Activated CD8-positive, alpha-beta T cell treated with anti-CD3 and anti-CD28 coated beads for 36 hours (primary cell): Measurements from ENCODE around the gene CDH13. TPM values are rescaled to one million over a fixed set of nuclear protein-coding genes. Genes with fewer than 3 reads are reported as not detected.

Experiments used
- ATAC-seq: fragments of 200-7000 bp; cut with Tn5 transposase; one replicate; pipeline ENCODE4 v1.10.0; 2021; ENCODE audit warnings: mild to moderate bottlenecking, moderate library complexity
- CTCF ChIA-PET: fragments of 350-600 bp; sonication (Branson Sonifier 250); formaldehyde crosslinking; loops from one replicate; lab custom pipeline; 2021; ENCODE audit warnings: antibody characterized with exemption; lab: Charles Lee
- POLR2A ChIA-PET: fragments of 350-600 bp; sonication (Branson Sonifier 250); formaldehyde crosslinking; loops from one replicate; lab custom pipeline; 2021; ENCODE audit warnings: antibody characterized with exemption; lab: Charles Lee
- DNase-seq: peaks from one replicate; pipeline ENCODE4 v3.0.0-alpha.2; 2020
- H3K27ac Mint-ChIP-seq: one replicate; pipeline ENCODE4 v1.8.0; 2021; ENCODE audit warnings: mild to moderate bottlenecking, mixed read lengths
- H3K27me3 Mint-ChIP-seq: one replicate; pipeline ENCODE4 v1.8.0; 2021; ENCODE audit warnings: mixed read lengths
- H3K36me3 Mint-ChIP-seq: one replicate; pipeline ENCODE4 v1.8.0; 2021; ENCODE audit warnings: low read depth, mixed read lengths
- H3K4me1 Mint-ChIP-seq: one replicate; pipeline ENCODE4 v1.8.0; 2021; ENCODE audit warnings: low read depth, mixed read lengths
- H3K4me3 Mint-ChIP-seq: one replicate; pipeline ENCODE4 v1.8.0; 2021; ENCODE audit warnings: mild to moderate bottlenecking, moderate library complexity, mixed read lengths
- H3K9me3 Mint-ChIP-seq: one replicate; pipeline ENCODE4 v1.8.0; 2021; ENCODE audit warnings: mixed read lengths
- CTCF ChIP-seq: fragments of 200-600 bp; IDR thresholded peaks from one replicate; pipeline ENCODE4 v1.8.0; 2022; ENCODE audit warnings: antibody characterized with exemption, mild to moderate bottlenecking
- intact Hi-C: fragments of 100-400 bp; cut with micrococcal nuclease; formaldehyde crosslinking; loops from one replicate; pipeline ENCODE4 v1.10.0; 2022
- total RNA-seq, 2 experiments: library from RNA; stranded (reverse); gene quantifications; one replicate each; pipeline ENCODE4 v1.2.3, GENCODE V29; 2021

The CDH13 gene
- total RNA-seq, 2 experiments from 2014 or later = not detected

DNA sequence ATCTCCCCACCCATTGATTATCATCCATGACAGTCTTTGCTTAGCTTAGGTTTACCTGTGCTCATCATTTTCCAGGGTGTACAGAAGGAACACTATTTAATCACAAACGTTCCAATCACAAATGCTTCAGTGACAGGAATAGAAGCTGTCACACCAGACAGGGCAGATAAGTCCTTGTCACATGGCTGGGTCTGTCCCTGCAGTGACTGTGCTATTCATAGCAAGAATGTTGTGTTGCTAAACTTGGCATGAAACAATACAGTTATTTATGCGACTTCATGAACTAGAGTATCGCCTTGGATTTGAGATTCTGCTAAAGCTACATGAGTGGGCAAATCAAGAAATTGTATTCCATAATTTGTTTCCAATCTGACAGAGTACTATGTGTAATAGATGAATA, 108.4 kb downstream of the CDH13 start:
- no peak for TF ChIP-seq CTCF
- no peak for ATAC-seq
- H3K4me1 Mint-ChIP-seq = no peaks in the 10 kb centered on the region
- CTCF ChIA-PET = interaction anchor here (1.1 to 1.2 kb wide), 2 partner anchors 10 to 96 kb away, joined by 3 read pairs; no protein-coding TSS in a partner anchor
- peaks cover 2% of the 10 kb centered on the region for H3K27me3 Mint-ChIP-seq
- H3K36me3 Mint-ChIP-seq = no peaks in the 10 kb centered on the region
- H3K4me3 Mint-ChIP-seq = no peak overlapping the region
- H3K27ac Mint-ChIP-seq = no peak overlapping the region
- no peaks in the 10 kb centered on the region for H3K9me3 Mint-ChIP-seq
- DNase-seq = no peak
- POLR2A ChIA-PET = no interaction called here
- intact Hi-C loops = no loop called here

DNA sequence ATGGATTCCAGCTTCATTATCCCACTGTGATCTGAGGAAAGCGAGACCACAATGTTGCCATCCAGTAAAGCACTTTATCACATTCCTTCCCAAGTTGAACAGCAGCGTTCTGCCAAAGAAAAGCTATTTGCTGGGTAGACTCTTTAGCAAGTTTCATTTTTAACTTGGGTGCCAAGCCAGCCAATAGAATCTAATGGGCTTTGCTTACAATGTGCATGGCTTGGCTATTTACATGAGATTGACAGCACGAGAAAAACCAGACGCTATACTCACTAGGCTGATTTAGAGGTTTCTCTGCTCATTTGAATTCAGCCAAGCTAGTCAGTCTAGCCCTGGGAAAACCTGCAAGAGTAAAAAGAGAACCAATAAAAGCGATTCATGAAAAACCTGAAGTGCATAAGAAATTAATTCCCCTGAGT, 108.9 kb downstream of the CDH13 start:
- H3K4me3 Mint-ChIP-seq = no peak overlapping the region
- POLR2A ChIA-PET = no interaction called here
- H3K27ac Mint-ChIP-seq = no peak overlapping the region
- H3K27me3 Mint-ChIP-seq = peaks cover 6% of the 10 kb centered on the region
- H3K4me1 Mint-ChIP-seq = no peaks in the 10 kb centered on the region
- ATAC-seq = no peak
- no peaks in the 10 kb centered on the region for H3K9me3 Mint-ChIP-seq
- H3K36me3 Mint-ChIP-seq = no peaks in the 10 kb centered on the region
- CTCF ChIA-PET = interaction anchor here (1.1 to 1.2 kb wide), 2 partner anchors 10 to 96 kb away, joined by 3 read pairs; no protein-coding TSS in a partner anchor
- intact Hi-C loops = no loop called here
- DNase-seq = no peak
- no peak for TF ChIP-seq CTCF

DNA sequence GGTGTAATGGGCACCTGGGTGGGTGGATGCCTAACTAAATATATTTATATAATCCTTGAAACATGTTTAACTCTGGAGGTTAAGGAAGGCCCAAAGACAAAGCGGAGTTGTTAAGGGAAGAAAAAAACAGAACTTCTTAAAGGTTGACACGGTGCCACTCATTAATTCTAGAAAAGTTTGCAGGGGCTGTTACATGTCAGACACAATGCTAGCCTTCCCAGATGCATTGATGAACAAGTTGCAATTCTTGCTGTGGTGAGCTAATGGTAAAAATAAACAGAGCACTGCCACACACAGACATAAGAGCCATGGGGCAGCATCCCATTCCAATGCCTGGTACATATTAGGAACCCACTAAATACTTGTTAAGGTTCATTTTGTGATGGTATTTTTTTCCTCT, 109.5 kb downstream of the CDH13 start:
- Mint-ChIP-seq H3K4me3 (no peak overlapping the region), H3K27me3 (peaks cover 10% of the 10 kb centered on the region), H3K27ac (no peak overlapping the region), H3K36me3 (no peaks in the 10 kb centered on the region), H3K9me3 (no peaks in the 10 kb centered on the region), H3K4me1 (no peaks in the 10 kb centered on the region)
- ATAC-seq (no peak), DNase-seq (no peak)
- intact Hi-C loops = no loop called here
- ChIA-PET CTCF (no interaction called here), POLR2A (no interaction called here)
- TF ChIP-seq CTCF = no peak

DNA sequence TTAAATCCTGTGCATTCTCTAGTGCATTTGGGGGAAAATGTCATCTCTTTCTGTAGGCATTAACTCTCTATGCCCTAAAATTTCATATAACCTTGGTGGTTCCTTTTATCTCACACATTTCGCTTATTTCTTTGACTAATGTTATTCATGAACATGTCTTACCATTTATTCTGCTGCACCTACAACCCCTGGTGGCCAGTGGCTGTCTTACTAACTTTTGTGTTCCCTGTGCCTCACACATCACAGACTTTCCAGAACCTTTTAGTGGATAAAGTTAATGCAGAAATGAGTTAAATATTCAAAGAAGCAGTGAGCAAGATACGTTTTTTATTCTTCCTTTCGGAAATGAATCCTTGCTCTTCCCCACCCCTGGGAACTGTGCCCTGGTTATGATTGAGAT, 111.9 kb downstream of the CDH13 start:
- no peak overlapping the region for H3K4me3 Mint-ChIP-seq
- peaks cover 11% of the 10 kb centered on the region for H3K27me3 Mint-ChIP-seq
- TF ChIP-seq CTCF = no peak
- intact Hi-C loops = no loop called here
- ChIA-PET CTCF (no interaction called here), POLR2A (no interaction called here)
- no peaks in the 10 kb centered on the region for H3K9me3 Mint-ChIP-seq
- H3K36me3 Mint-ChIP-seq = no peaks in the 10 kb centered on the region
- no peak overlapping the region for H3K27ac Mint-ChIP-seq
- ATAC-seq (no peak), DNase-seq (peak; percentile 10)
- no peaks in the 10 kb centered on the region for H3K4me1 Mint-ChIP-seq

GRCh38 chr16:82741073-82741615, 114.4 kb downstream of the CDH13 start:
- ATAC-seq = no peak
- no peaks in the 10 kb centered on the region for H3K9me3 Mint-ChIP-seq
- H3K4me3 Mint-ChIP-seq = no peak overlapping the region
- no peak overlapping the region for H3K27ac Mint-ChIP-seq
- H3K27me3 Mint-ChIP-seq = peaks cover 11% of the 10 kb centered on the region
- TF ChIP-seq CTCF = no peak
- intact Hi-C loops = no loop called here
- POLR2A ChIA-PET = no interaction called here
- CTCF ChIA-PET = no interaction called here
- H3K4me1 Mint-ChIP-seq = no peaks in the 10 kb centered on the region
- no peaks in the 10 kb centered on the region for H3K36me3 Mint-ChIP-seq
- no peak for DNase-seq
